NCI-H1092 treated with DMSO at 0.1 percent for 48 hours (cell line): ENCODE data around the gene SOX5.
"Not testable (repeated sequence)": the region's sequence is repeated elsewhere in the genome, so short reads cannot be mapped to it uniquely, and the experiment has no call there.

Experiments
- DNase-seq: peaks from one replicate; lab custom pipeline; 2025; lab: John Stamatoyannopoulos, UW

Gene SOX5

DNA sequence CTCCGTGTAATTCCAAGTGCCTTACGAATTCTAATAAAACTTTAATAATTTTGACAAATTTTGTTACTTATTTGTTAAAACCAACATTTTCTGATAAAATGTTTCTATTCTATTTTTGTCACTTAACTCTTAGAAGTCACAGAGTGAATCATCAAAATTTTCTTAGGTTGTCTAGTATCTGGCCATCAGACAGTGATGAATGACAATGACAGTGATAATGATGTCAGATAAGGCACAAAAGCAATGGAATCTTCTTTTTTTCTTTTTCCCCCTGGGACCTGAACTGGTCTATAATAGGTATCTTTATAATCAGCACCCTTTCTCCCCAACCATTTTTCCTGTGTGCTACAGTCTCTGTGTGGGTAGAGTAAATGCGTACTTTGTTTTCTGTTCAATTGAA, 407.3 kb downstream of the SOX5 start:
- no peak for DNase-seq

DNA sequence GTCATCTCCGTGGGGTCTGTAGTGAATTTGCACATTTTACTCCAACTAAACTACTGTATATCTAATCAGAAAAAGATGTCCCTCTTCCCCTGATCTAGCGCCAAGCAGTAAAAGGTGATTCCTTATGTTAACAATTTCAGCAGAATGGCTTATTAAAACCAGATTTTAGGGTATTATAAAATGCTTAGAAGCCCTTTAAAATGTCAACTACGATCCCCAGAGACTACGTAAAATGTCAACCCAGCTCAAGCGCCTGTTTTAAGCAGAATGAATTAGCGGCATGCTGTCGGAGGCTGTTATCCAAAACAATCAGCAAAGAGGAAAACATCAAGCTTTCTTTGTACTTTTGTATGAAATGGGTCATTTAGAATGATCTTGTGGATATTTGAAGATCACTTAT, 408.9 kb downstream of the SOX5 start:
- DNase-seq = no peak

DNA sequence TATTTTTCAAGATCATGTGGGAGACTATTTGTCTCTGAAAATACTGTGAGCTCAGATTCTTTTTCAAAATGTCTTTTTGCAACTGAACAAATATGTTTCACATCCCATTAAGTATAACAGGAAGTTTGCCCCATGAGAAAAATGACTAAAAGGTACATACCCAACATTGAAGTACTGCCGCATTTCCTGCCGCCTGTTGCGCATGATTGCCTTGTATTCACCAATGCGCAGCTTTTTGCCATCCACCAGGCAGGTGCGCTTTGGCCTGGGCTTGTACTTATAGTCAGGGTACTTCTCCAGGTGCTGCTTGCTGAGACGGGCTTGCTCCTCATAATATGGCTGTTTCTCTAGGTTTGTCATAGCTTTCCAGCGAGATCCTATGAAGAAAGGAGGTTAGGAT, 413.2 kb downstream of the SOX5 start:
- peak; percentile 81 for DNase-seq

DNA sequence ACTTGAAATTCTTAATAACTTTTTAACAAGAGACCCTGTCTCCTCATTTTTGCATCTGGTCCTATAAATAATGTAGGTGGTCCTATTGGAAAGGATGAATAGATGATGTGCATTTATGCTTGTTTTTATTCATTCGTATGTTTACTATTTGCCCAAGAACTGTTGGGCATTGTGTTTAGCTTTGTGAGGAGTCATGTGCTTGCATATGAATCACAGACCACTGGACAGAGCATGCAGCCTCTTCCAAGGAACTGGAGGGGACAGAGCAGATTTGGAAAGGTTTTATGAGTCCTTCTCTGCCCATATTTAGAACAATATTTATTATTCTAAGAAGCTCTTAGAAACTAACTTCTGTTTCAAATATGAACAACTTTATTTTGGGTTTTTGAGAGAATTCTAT, 414.0 kb downstream of the SOX5 start:
- no peak for DNase-seq

DNA sequence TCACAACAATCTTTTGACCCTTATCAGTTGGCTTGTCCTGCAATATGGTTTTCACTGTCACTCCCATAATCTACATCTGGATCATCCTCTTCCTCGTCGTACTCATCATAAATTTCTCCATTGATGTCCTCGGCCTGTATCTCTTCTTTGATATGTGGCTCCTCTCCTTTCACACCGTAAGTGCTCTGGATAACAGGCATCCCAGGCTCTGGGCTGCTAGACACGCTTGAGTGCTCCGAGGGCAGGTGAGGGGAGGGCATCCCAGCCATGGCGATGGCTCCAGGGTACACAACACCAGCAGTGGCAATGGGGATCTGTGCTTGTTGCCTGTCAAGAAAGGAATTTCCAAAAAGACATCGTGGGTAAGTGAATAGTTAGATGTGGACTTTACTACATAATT, 415.3 kb downstream of the SOX5 start:
- no peak for DNase-seq

DNA sequence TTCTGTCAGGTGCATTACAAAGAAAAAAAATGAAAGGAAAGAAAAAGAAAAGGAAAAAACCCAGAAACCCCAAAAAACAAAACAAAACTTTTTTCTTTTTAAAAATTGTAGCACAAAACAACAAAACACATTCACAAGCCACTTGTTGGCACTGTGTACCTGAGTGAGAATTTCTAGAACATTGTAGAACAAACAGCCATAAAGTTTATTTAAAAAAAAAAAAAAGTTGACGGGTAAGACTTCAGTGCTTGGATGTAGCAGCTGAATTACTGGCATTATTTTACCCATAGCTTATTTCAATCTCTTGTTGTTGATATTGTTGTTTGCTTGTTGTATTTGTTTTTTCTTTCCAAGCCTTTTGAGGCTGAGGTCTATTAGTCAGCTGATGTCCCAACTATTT, 415.8 kb downstream of the SOX5 start:
- no peak for DNase-seq

DNA sequence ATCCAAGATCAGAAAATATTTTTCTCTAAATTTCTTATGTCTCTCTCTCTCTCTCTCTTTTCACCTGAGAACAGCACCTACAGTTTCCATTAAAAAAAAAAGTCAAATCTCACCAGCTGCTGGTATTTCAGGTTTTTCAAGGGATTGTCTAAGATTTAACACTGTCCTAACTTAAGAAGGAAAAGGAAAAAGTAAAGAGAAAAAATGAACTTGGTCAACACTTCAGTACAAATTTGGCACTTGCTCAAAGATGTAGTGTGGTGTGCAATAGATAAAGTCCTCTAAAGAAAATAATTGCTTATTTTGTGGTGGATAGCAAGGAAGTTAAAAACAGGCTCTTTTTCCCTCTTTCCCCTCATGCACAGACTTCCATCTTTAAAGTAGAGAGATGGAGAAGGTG, 416.2 kb downstream of the SOX5 start:
- DNase-seq = no peak

DNA sequence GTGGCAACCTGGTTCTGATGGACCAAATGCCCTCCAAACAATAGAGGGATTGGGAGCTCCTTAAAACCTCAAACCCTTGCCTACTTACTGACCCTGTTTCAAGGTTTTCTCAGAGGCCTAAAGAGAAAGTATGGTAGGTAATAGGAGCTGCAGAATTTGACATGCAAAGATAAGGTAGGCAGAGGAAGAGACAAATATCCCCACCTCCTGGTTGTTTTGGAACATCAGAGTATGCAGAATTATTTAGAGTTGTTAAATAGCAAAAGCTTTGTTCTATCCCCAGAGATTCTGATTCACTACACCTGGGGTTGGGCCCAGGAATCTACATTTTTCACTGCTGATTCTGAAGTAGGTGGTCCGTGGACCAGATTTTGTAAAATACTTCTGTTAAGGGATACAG, 421.2 kb downstream of the SOX5 start:
- no peak for DNase-seq

DNA sequence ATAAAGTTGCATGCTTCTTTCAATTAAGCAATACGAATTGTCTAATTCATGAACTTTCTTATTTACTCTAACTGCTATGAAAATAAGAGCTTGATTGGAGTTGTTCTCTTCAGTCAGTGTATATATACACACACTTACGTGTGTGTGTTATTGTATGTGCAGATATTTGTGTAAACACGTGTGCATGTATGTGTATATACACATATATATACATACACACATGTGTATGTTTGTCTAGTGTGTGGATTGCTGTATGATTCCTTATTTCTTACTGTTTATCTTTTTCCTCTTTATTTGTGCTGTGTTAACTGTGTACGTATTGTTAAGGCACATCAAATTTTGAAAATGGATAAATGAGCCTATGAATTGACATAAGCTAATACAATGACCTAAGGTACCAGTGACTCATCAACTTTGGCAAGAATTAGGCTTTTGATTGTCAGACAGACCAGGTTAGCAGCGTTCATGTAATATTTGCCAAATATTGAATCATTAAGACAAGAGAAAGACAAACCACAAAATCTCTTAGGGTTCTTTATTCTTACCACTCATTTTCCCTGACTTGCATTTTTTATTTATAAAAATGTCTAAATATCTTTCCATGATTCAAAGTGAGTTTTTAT, 423.9 kb downstream of the SOX5 start:
- DNase-seq = no peak

DNA sequence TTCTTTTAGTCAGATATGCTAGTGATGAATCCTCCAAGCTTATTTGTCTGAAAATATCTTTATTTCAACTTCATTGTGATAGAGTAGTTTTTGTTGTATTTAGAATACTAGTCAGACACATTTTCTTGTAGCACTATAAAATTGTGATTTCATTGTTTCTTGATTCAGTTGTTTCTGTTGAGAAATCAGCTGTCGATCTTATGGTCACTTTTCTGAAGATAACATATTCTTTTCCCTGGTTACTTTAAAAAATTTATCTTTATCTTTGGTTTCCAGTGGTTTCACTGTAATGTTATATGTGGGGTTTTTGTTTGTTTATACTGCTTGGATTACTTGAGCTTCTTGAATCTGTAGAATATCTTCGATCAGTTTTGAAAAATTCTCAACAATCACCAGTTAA, 426.1 kb downstream of the SOX5 start:
- peak; percentile 7 for DNase-seq

DNA sequence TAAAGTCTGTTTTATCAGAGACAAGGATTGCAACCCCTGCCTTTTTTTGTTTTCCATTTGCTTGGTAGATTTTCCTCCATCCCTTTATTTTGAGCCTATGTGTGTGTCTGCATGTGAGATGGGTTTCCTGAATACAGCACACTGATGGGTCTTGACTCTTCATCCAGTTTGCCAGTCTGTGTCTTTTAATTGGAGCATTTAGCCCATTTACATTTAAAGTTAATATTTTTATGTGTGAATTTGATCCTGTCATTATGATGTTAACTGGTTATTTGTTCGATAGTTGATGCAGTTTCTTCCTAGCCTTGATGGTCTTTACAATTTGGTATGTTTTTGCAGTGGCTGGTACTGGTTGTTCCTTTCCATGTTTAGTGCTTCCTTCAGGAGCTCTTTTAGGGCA, 430.0 kb downstream of the SOX5 start:
- not testable (repeated sequence) for DNase-seq

DNA sequence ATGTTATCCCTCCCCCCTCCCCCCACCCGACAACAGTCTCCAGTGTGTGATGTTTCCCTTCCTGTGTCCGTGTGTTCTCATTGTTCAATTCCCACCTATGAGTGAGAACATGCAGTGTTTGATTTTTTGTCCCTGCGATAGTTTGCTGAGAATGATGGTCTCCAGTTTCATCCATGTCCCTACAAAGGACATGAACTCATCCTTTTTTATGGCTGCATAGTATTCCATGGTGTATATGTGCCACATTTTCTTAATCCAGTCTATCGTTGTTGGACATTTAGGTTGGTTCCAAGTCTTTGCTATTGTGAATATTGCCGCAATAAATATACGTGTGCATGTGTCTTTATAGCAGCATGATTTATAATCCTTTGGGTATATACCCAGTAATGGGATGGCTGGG, 433.7 kb downstream of the SOX5 start:
- not testable (repeated sequence) for DNase-seq

DNA sequence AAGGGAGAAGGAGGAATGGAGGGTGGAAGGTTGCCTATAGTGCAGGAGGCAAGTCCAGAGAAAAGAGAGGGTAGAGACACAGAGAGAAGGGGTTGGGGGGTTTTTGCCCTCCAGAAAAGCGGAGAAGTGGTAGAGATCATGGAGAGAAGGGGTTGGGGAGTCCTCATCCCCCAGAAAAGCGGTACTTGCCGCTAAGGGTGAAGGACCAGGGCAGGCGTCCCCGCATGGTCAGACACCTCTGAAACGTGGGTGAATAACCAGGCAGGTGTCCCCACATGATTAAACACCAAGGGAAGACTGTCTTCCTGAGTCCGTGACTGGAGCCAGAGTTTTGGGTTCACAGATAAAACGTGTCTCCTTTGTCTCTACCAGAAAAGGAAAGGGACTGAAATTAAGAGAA, 439.0 kb downstream of the SOX5 start:
- no peak for DNase-seq

DNA sequence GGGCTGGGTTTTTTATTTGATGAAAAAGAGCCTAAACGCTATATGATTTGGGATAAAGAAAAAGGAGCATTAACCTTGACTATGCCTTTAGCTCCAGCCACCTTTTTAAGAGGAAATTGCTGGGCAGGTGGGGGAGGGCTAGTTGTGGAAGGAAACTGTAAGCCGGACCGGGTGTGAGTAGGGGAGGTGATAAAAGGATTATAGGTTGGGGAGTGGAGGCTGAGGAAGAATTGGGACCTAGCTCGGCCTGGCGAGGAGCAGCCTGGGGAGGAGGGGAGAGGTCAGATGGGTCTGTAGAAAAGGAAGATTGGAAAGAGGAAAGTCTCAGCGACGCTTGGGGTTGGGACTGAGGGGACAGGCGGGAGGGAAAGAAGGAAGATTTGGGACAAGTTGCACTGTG, 439.6 kb downstream of the SOX5 start:
- not testable (repeated sequence) for DNase-seq

DNA sequence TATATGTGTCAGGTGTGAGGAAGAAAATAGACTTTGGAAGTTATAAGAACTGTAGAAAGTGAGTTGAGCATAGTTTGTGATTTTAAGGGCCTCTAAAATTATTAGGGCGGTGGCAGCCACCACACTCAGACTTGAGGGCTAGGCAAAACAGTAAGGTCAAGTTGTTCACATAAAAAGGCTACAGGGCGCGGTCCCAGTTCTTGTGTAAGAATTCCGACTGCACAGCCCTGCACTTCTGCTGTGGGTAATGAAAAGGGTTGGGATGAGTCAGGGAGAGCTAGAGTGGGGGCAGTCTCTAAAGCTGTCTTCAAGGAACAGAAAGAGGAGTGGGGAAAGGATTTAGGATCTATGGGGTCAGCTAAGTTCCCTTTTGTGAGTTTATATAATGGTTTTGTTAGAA, 441.7 kb downstream of the SOX5 start:
- DNase-seq = not testable (repeated sequence)

DNA sequence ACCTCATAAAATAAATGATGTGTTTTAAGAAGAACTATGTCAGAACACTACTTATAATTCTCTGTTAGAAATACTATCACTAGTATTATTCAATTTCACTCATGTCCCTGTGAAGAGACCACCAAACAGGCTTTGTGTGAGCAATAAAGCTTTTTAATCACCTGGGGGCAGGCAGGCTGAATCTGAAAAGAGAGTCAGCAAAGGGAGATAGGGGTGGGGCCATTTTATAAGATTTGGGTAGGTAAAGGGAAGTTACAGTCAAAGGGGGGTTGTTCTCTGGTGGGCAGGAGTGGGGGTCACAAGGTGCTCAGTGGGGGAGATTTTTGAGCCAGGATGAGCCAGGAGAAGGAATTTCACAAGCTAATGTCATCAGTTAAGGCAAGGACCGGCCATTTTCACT, 443.7 kb downstream of the SOX5 start:
- not testable (repeated sequence) for DNase-seq

DNA sequence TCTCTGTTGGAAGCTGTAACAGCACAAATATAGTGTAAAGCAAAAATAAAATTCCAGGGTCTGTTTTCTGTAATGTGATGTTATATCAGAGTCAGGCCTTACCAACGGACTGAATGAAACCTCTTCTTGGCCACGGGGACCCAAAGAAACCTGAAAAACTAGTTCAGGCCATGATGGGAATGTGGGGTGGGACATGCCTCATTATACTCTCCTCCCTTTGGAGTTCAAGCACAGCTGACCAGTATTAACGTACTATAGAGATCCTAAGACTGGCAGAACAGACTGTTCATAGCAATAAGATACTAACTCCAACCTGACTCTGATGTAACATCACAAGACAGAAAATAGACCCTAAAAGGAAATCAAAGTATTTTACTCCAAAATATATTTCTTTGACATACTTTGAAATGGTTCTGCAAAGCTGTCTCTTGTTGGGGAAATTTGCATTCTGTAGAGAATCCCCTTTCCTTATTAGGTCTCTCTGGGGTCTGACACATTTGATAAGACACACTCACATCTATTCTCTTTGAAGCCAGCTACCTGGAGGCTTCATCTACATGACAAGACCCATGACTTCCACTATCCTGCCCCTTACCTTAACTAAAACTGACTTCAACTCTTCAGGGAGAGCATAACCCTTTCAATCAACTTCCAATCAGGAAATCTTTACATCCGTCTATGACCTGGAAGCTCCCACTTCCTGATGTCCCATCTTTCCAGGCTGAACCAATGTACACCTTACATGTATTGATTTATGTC, 444.6 kb downstream of the SOX5 start:
- no peak for DNase-seq

DNA sequence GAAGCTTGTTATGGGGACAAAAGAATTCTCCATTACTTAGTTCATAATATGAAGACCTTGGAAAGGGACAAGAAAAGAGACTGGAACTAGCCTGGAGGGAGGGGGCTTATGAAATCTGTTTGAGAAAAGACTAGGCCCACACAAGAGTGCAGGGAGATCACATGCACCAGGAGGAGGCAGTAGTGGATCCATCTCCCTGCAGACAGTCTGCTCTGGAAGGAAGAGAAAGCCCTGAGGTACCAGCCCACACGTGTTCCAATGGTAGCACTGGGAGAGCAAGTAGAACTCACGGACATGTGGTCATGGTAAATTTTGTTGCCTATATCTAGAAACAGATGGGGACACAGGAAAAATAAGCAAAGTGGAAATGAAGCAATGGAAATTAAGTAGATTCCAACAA, 445.4 kb downstream of the SOX5 start:
- no peak for DNase-seq

DNA sequence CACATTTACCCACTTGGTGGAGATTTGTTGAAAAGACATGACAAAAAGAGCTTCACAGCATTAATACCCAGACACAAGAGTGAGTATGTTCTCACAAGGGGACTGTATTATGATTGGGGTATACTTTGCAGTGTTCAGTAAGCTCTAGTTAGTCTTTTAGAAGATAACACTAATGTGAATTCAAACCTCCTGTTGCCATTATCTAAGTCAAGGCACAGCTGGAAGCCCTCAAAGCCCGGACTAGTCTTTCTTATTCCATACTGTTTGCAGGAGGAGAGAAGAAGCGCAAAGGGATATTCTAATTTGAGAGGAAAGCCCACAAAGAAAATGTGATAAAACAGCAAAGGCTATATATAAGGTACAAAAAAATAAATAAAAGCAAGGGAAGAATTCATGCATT, 445.9 kb downstream of the SOX5 start:
- DNase-seq = no peak

DNA sequence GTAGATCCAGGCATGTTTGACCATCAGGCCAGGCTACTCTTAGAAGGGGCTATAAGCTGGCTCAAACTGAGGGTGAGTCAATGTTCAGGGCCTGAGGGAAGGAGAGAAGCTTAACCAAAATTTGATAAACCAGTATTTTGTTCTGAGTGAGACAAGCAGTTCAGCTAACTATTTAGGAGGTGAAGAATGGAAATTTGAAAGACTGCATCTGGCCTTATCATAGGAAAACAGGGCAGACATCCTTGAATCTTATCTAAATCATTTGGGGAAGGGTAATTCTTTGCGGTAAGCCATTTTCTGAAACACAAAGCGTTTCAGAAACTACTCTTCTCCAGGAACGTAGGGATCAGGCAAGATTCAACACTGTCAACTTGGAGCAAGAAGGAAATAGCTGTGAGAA, 447.2 kb downstream of the SOX5 start:
- DNase-seq = no peak

DNA sequence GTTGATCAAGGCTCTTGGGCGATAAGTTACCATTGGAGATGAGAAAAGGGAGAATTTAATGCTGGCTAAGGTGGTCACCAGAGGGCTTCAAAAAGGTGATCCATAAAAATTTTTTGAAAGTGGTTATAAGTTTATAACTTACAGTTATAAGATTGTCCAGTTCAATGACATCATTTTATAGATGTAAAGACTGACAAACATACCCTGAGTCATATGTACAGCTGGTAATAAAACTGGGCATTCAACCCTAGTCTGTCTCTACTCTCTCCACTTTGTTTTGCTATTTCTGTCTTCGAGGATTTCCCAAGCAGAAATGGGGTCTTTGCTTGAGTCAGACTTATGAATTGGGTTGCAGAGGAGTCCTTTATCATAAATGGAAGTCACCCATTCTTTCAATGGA, 454.0 kb downstream of the SOX5 start:
- no peak for DNase-seq

DNA sequence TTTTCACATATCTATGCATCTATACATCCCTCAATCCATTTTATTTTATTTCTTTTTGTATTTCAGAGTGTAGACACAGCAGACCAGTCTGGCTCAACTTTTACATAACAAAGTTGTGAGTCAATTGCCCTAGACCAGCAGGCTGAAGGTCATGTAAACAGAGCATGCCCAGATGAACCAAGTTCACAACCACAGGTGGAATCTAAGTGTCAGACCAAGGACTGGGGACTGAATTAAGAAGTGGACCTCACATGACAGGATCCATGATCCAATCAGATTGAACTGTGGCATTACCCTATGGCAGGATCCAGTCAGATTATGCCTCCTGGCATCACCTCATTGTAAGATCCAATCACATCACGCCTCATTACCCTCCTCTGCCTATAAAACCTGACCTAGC, 455.8 kb downstream of the SOX5 start:
- no peak for DNase-seq

DNA sequence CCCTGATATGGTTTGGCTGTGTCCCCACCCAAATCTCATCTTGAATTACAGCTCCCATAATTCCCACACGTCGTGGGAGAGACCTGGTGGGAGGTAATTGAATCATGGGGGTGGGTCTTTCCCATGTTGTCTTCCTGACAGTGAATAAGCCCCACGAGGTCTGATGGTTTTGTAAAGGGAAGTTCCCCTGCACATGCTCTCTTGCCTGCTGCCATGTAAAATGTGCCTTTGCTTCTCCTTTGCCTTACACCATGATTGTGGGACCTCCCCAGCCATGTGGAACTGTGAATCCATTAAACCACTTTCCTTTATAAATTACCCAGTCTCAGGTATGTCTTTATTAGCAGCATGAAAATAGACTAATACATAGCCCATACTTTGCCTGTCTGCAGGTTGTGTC, 458.4 kb downstream of the SOX5 start:
- DNase-seq = not testable (repeated sequence)

DNA sequence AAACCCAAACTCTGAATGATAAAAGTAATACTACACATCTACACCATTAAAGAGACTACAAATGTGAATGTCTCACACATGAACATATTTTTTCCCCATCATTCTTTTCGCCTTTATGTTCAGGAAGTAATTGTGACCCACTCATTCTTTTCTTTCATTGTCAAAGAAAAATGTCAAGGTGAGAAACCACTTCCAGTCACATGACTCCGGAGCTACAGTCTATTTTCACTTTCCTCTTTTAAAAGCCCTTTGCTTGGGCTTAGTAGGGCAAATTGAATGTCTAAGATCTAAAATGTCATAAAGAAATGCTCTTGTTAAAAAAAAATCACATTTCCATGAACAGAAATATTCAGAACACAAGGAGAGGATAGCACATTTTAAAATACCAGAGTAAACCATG, 461.3 kb downstream of the SOX5 start:
- no peak for DNase-seq
